Measurements from ENCODE around the gene AKAP13.

Gene AKAP13

GRCh38 chr15:85457392-85457968 is 77.1 kb downstream of the AKAP13 start:
- H3K36me3 ChIP-seq (ENCODE audit: insufficient read depth, low read depth, low read length), result no peaks in the 10 kb centered on the region
- peaks cover 12% of the 10 kb centered on the region for H3K4me1 ChIP-seq (ENCODE audit: insufficient read depth, low read length)
- no peaks in the 10 kb centered on the region for H3K9me3 ChIP-seq (ENCODE audit: insufficient read depth, low read depth, low read length)
- H3K27me3 ChIP-seq (ENCODE audit: insufficient read depth, low read length), result no peaks in the 10 kb centered on the region
- H3K9ac ChIP-seq (ENCODE audit: low read depth, low read length), result no peak overlapping the region
- no peak overlapping the region for H3K4me3 ChIP-seq (ENCODE audit: low read length)
- no peak overlapping the region for H3K27ac ChIP-seq (ENCODE audit: low read length)

- Histone ChIP-seq H3K9ac (ENCODE audit: low read depth, low read length) (no peak overlapping the region), H3K4me3 (ENCODE audit: low read length) (no peak overlapping the region), H3K36me3 (ENCODE audit: insufficient read depth, low read depth, low read length) (no peaks in the 10 kb centered on the region), H3K4me1 (ENCODE audit: insufficient read depth, low read length) (peaks cover 20% of the 10 kb centered on the region), H3K27me3 (ENCODE audit: insufficient read depth, low read length) (no peaks in the 10 kb centered on the region), H3K27ac (ENCODE audit: low read length) (no peak overlapping the region), H3K9me3 (ENCODE audit: insufficient read depth, low read depth, low read length) (no peaks in the 10 kb centered on the region)
Observed at GRCh38 chr15:85458764-85459163, 78.4 kb downstream of the AKAP13 start.

GRCh38 chr15:85462029-85462428 is 81.6 kb downstream of the AKAP13 start:
- Histone ChIP-seq H3K4me1 (ENCODE audit: insufficient read depth, low read length) (peaks cover 22% of the 10 kb centered on the region), H3K9me3 (ENCODE audit: insufficient read depth, low read depth, low read length) (no peaks in the 10 kb centered on the region), H3K36me3 (ENCODE audit: insufficient read depth, low read depth, low read length) (no peaks in the 10 kb centered on the region), H3K4me3 (ENCODE audit: low read length) (no peak overlapping the region), H3K27ac (ENCODE audit: low read length) (no peak overlapping the region), H3K9ac (ENCODE audit: low read depth, low read length) (no peak overlapping the region), H3K27me3 (ENCODE audit: insufficient read depth, low read length) (no peaks in the 10 kb centered on the region)

- Histone ChIP-seq H3K9ac (ENCODE audit: low read depth, low read length) (no peak overlapping the region), H3K4me3 (ENCODE audit: low read length) (no peak overlapping the region), H3K27me3 (ENCODE audit: insufficient read depth, low read length) (no peaks in the 10 kb centered on the region), H3K4me1 (ENCODE audit: insufficient read depth, low read length) (peaks cover 22% of the 10 kb centered on the region), H3K36me3 (ENCODE audit: insufficient read depth, low read depth, low read length) (no peaks in the 10 kb centered on the region), H3K27ac (ENCODE audit: low read length) (no peak overlapping the region), H3K9me3 (ENCODE audit: insufficient read depth, low read depth, low read length) (no peaks in the 10 kb centered on the region)
Observed at GRCh38 chr15:85463276-85463892, 83.0 kb downstream of the AKAP13 start.

GRCh38 chr15:85463976-85464375 is 83.6 kb downstream of the AKAP13 start:
- Histone ChIP-seq H3K4me3 (ENCODE audit: low read length) (no peak overlapping the region), H3K27ac (ENCODE audit: low read length) (no peak overlapping the region), H3K36me3 (ENCODE audit: insufficient read depth, low read depth, low read length) (no peaks in the 10 kb centered on the region), H3K9ac (ENCODE audit: low read depth, low read length) (no peak overlapping the region), H3K27me3 (ENCODE audit: insufficient read depth, low read length) (no peaks in the 10 kb centered on the region), H3K4me1 (ENCODE audit: insufficient read depth, low read length) (peaks cover 22% of the 10 kb centered on the region), H3K9me3 (ENCODE audit: insufficient read depth, low read depth, low read length) (no peaks in the 10 kb centered on the region)

- Histone ChIP-seq H3K27ac (ENCODE audit: low read length) (no peak overlapping the region), H3K9me3 (ENCODE audit: insufficient read depth, low read depth, low read length) (no peaks in the 10 kb centered on the region), H3K4me1 (ENCODE audit: insufficient read depth, low read length) (peaks cover 22% of the 10 kb centered on the region), H3K9ac (ENCODE audit: low read depth, low read length) (no peak overlapping the region), H3K4me3 (ENCODE audit: low read length) (no peak overlapping the region), H3K27me3 (ENCODE audit: insufficient read depth, low read length) (no peaks in the 10 kb centered on the region), H3K36me3 (ENCODE audit: insufficient read depth, low read depth, low read length) (no peaks in the 10 kb centered on the region)
Observed at GRCh38 chr15:85464471-85464870, 84.1 kb downstream of the AKAP13 start.

- no peaks in the 10 kb centered on the region for H3K9me3 ChIP-seq (ENCODE audit: insufficient read depth, low read depth, low read length)
- no peak overlapping the region for H3K27ac ChIP-seq (ENCODE audit: low read length)
- no peaks in the 10 kb centered on the region for H3K36me3 ChIP-seq (ENCODE audit: insufficient read depth, low read depth, low read length)
- H3K9ac ChIP-seq (ENCODE audit: low read depth, low read length), result no peak overlapping the region
- H3K27me3 ChIP-seq (ENCODE audit: insufficient read depth, low read length), result no peaks in the 10 kb centered on the region
- H3K4me3 ChIP-seq (ENCODE audit: low read length), result no peak overlapping the region
- peaks cover 14% of the 10 kb centered on the region for H3K4me1 ChIP-seq (ENCODE audit: insufficient read depth, low read length)
Observed at GRCh38 chr15:85470563-85471271, 90.3 kb downstream of the AKAP13 start.

GRCh38 chr15:85472349-85472748 is 91.9 kb downstream of the AKAP13 start:
- H3K9ac ChIP-seq (ENCODE audit: low read depth, low read length), result no peak overlapping the region
- H3K4me1 ChIP-seq (ENCODE audit: insufficient read depth, low read length), result peaks cover 14% of the 10 kb centered on the region
- H3K36me3 ChIP-seq (ENCODE audit: insufficient read depth, low read depth, low read length), result no peaks in the 10 kb centered on the region
- no peaks in the 10 kb centered on the region for H3K27me3 ChIP-seq (ENCODE audit: insufficient read depth, low read length)
- no peaks in the 10 kb centered on the region for H3K9me3 ChIP-seq (ENCODE audit: insufficient read depth, low read depth, low read length)
- no peak overlapping the region for H3K27ac ChIP-seq (ENCODE audit: low read length)
- H3K4me3 ChIP-seq (ENCODE audit: low read length), result no peak overlapping the region

GRCh38 chr15:85473455-85473854 is 93.1 kb downstream of the AKAP13 start:
- Histone ChIP-seq H3K27me3 (ENCODE audit: insufficient read depth, low read length) (no peaks in the 10 kb centered on the region), H3K36me3 (ENCODE audit: insufficient read depth, low read depth, low read length) (no peaks in the 10 kb centered on the region), H3K9me3 (ENCODE audit: insufficient read depth, low read depth, low read length) (no peaks in the 10 kb centered on the region), H3K9ac (ENCODE audit: low read depth, low read length) (no peak overlapping the region), H3K4me3 (ENCODE audit: low read length) (no peak overlapping the region), H3K27ac (ENCODE audit: low read length) (no peak overlapping the region), H3K4me1 (ENCODE audit: insufficient read depth, low read length) (peaks cover 20% of the 10 kb centered on the region)

- no peak overlapping the region for H3K9ac ChIP-seq (ENCODE audit: low read depth, low read length)
- H3K36me3 ChIP-seq (ENCODE audit: insufficient read depth, low read depth, low read length), result no peaks in the 10 kb centered on the region
- no peak overlapping the region for H3K4me3 ChIP-seq (ENCODE audit: low read length)
- no peaks in the 10 kb centered on the region for H3K27me3 ChIP-seq (ENCODE audit: insufficient read depth, low read length)
- H3K4me1 ChIP-seq (ENCODE audit: insufficient read depth, low read length), result peaks cover 33% of the 10 kb centered on the region
- no peak overlapping the region for H3K27ac ChIP-seq (ENCODE audit: low read length)
- H3K9me3 ChIP-seq (ENCODE audit: insufficient read depth, low read depth, low read length), result no peaks in the 10 kb centered on the region
Observed at GRCh38 chr15:85474700-85475316, 94.4 kb downstream of the AKAP13 start.

- Histone ChIP-seq H3K4me1 (ENCODE audit: insufficient read depth, low read length) (peaks cover 35% of the 10 kb centered on the region), H3K27me3 (ENCODE audit: insufficient read depth, low read length) (no peaks in the 10 kb centered on the region), H3K27ac (ENCODE audit: low read length) (no peak overlapping the region), H3K36me3 (ENCODE audit: insufficient read depth, low read depth, low read length) (no peaks in the 10 kb centered on the region), H3K9ac (ENCODE audit: low read depth, low read length) (no peak overlapping the region), H3K9me3 (ENCODE audit: insufficient read depth, low read depth, low read length) (no peaks in the 10 kb centered on the region), H3K4me3 (ENCODE audit: low read length) (no peak overlapping the region)
Observed at GRCh38 chr15:85475317-85475701, 94.9 kb downstream of the AKAP13 start.

- H3K27me3 ChIP-seq (ENCODE audit: insufficient read depth, low read length), result no peaks in the 10 kb centered on the region
- no peak overlapping the region for H3K4me3 ChIP-seq (ENCODE audit: low read length)
- H3K27ac ChIP-seq (ENCODE audit: low read length), result no peak overlapping the region
- H3K9me3 ChIP-seq (ENCODE audit: insufficient read depth, low read depth, low read length), result no peaks in the 10 kb centered on the region
- H3K9ac ChIP-seq (ENCODE audit: low read depth, low read length), result no peak overlapping the region
- no peaks in the 10 kb centered on the region for H3K36me3 ChIP-seq (ENCODE audit: insufficient read depth, low read depth, low read length)
- peaks cover 31% of the 10 kb centered on the region for H3K4me1 ChIP-seq (ENCODE audit: insufficient read depth, low read length)
Observed at GRCh38 chr15:85475711-85476110, 95.3 kb downstream of the AKAP13 start.

Measured in iPS-20b (cell line).